ENCODE results near the gene ENO4.

Gene ENO4

GRCh38 chr10:116870949-116871348 lies 21.6 kb downstream of the ENO4 start:
- DNase-seq = no peak

- DNase-seq = no peak
Measured at GRCh38 chr10:116873134-116873533, 23.8 kb downstream of the ENO4 start.

GRCh38 chr10:116875897-116876296 lies 26.6 kb downstream of the ENO4 start:
- no peak for DNase-seq

- DNase-seq = no peak
Measured at GRCh38 chr10:116877391-116877790, 28.1 kb downstream of the ENO4 start.

- no peak for DNase-seq
Measured at GRCh38 chr10:116878123-116878522, 28.8 kb downstream of the ENO4 start.

- DNase-seq = no peak
Measured at GRCh38 chr10:116879817-116880216, 30.5 kb downstream of the ENO4 start.

- DNase-seq = no peak
Measured at GRCh38 chr10:116880716-116881482, 31.6 kb downstream of the ENO4 start.

- no peak for DNase-seq
Measured at GRCh38 chr10:116882639-116883038, 33.3 kb downstream of the ENO4 start.

GRCh38 chr10:116886772-116887171 lies 37.5 kb downstream of the ENO4 start:
- DNase-seq = no peak

GRCh38 chr10:116888380-116889055 lies 39.2 kb downstream of the ENO4 start:
- DNase-seq = no peak

- DNase-seq = no peak
Measured at GRCh38 chr10:116889066-116889465, 39.8 kb downstream of the ENO4 start.

- DNase-seq = no peak
Measured at GRCh38 chr10:116891208-116891607, 41.9 kb downstream of the ENO4 start.

- no peak for DNase-seq
Measured at GRCh38 chr10:116892907-116893685, 43.8 kb downstream of the ENO4 start.

GRCh38 chr10:116893686-116894037 lies 44.4 kb downstream of the ENO4 start:
- DNase-seq = no peak

- DNase-seq = no peak
Measured at GRCh38 chr10:116899626-116900025, 50.3 kb downstream of the ENO4 start.

GRCh38 chr10:116905845-116906210 lies 56.5 kb downstream of the ENO4 start:
- no peak for DNase-seq

GRCh38 chr10:116907245-116907987 lies 58.1 kb downstream of the ENO4 start:
- DNase-seq = no peak

GRCh38 chr10:116909307-116909706 lies 60.0 kb downstream of the ENO4 start:
- no peak for DNase-seq

- DNase-seq = no peak
Measured at GRCh38 chr10:116910910-116911309, 61.6 kb downstream of the ENO4 start.

GRCh38 chr10:116912162-116912561 lies 62.9 kb downstream of the ENO4 start:
- no peak for DNase-seq

- no peak for DNase-seq
Measured at GRCh38 chr10:116913695-116914094, 64.4 kb downstream of the ENO4 start.

- DNase-seq = no peak
Measured at GRCh38 chr10:116915340-116915739, 66.0 kb downstream of the ENO4 start.

GRCh38 chr10:116917481-116917880 lies 68.2 kb downstream of the ENO4 start:
- DNase-seq = no peak

All from CD4-positive, alpha-beta T cell treated with Interleukin-4 for 4 hours (primary cell).